B cell (primary cell): ENCODE measurements around the gene UBALD2. TPM values are rescaled to one million over a fixed set of nuclear protein-coding genes. Genes with fewer than 3 reads are reported as not detected.
A peak's percentile ranks its signal among the peaks of the same experiment; 100 is the strongest.

ENCODE experiments used
- ATAC-seq: fragments of 200-7000 bp; cut with Tn5 transposase; one replicate; pipeline ENCODE4 v1.10.0; 2021; ENCODE audit warnings: low read depth, mild to moderate bottlenecking, moderate number of reproducible peaks, moderate library complexity
- CTCF ChIA-PET: fragments of 350-600 bp; sonication (Branson Sonifier 250); formaldehyde crosslinking; loops from one replicate; lab custom pipeline; 2021; ENCODE audit warnings: antibody characterized with exemption, inconsistent platforms; lab: Charles Lee
- POLR2A ChIA-PET: fragments of 350-600 bp; sonication (Branson Sonifier 250); formaldehyde crosslinking; loops from one replicate; lab custom pipeline; 2021; ENCODE audit warnings: antibody characterized with exemption; lab: Charles Lee
- DNase-seq: peaks from one replicate; pipeline ENCODE4 v3.0.0; 2013
- H2AFZ ChIP-seq: 2 replicates; pipeline ENCODE4 v1.6.1; 2012; ENCODE audit warnings: mild to moderate bottlenecking, low read depth, low read length; ENCODE audit not compliant: insufficient read depth, poor library complexity, severe bottlenecking
- H3K27ac ChIP-seq, 2 donors: 1 replicate in 1 of 2; 2 replicates in 1 of 2; pipeline ENCODE4 v1.5.1; 2012 to 2013; ENCODE audit warnings: low read length in 2 of 2, mild to moderate bottlenecking in 2 of 2, moderate library complexity in 1 of 2
- H3K27me3 ChIP-seq, 4 experiments: fragments of 200-600 bp in 1 of 4; sonication (generic) in 1 of 4; replicated peaks in 1 of 4; 1 replicate in 2 of 4; 2 replicates in 2 of 4; pipeline versions ENCODE4 v1.6.1 to v1.7.0; 2013 to 2016; ENCODE audit warnings: low read length in 3 of 4, mild to moderate bottlenecking in 2 of 4, mixed read lengths in 1 of 4, moderate library complexity in 1 of 4; ENCODE audit not compliant: insufficient read depth in 4 of 4, control insufficient read depth in 3 of 4; ENCODE audit errors: control extremely low read depth in 1 of 4
- H3K36me3 ChIP-seq, 2 experiments: replicated peaks in 1 of 2; 1 replicate in 1 of 2; 2 replicates in 1 of 2; pipeline versions ENCODE4 v1.6.1 to v1.7.1; 2013; ENCODE audit warnings: low read length in 1 of 2; ENCODE audit not compliant: insufficient read depth in 2 of 2, control insufficient read depth in 1 of 2; ENCODE audit errors: control extremely low read depth in 1 of 2, extremely low read depth in 1 of 2
- H3K4me1 ChIP-seq, 2 donors: fragments of 200-600 bp in 1 of 2; sonication (generic) in 1 of 2; 1 replicate in 1 of 2; 2 replicates in 1 of 2; pipeline versions ENCODE4 v1.5.1 to v1.6.1; 2013 to 2017; ENCODE audit warnings: low read length in 2 of 2; ENCODE audit not compliant: control insufficient read depth in 2 of 2, insufficient read depth in 2 of 2
- H3K4me2 ChIP-seq: replicated peaks from 2 replicates; pipeline ENCODE3; 2012; ENCODE audit warnings: mild to moderate bottlenecking, low read depth, low read length; ENCODE audit not compliant: poor library complexity, severe bottlenecking
- H3K4me3 ChIP-seq, 5 experiments: fragments of 200-600 bp in 1 of 5; sonication (generic) in 1 of 5; 1 replicate in 3 of 5; 2 replicates in 2 of 5; pipeline versions ENCODE4 v1.5.1 to v1.7.0; 2011 to 2016; ENCODE audit warnings: low read length in 4 of 5, mild to moderate bottlenecking in 4 of 5, low read depth in 2 of 5, control low read depth in 1 of 5, moderate library complexity in 1 of 5; ENCODE audit not compliant: insufficient read depth in 1 of 5; ENCODE audit errors: control extremely low read depth in 1 of 5, extremely low read depth in 1 of 5
- H3K79me2 ChIP-seq: fragments of 200-600 bp; sonication (generic); one replicate; pipeline ENCODE4 v1.6.0; 2016; ENCODE audit warnings: low read length; ENCODE audit not compliant: control insufficient read depth, insufficient read depth
- H3K9ac ChIP-seq: fragments of 200-600 bp; sonication (generic); 2 replicates; pipeline ENCODE4 v1.6.1; 2017; ENCODE audit warnings: mild to moderate bottlenecking, low read length, moderate library complexity
- H3K9me3 ChIP-seq, 3 donors: one replicate each; pipeline versions ENCODE4 v1.6.1 to v1.7.1; 2013; ENCODE audit warnings: low read length in 2 of 3; ENCODE audit not compliant: control insufficient read depth in 2 of 3, insufficient read depth in 1 of 3; ENCODE audit errors: control extremely low read depth in 1 of 3
- H4K20me1 ChIP-seq: 2 replicates; pipeline ENCODE4 v1.6.0; 2012; ENCODE audit warnings: mild to moderate bottlenecking, low read length; ENCODE audit not compliant: insufficient read depth, control insufficient read depth, poor library complexity, severe bottlenecking
- H3K27ac Mint-ChIP-seq: one replicate; pipeline ENCODE4 v1.8.0; 2021; ENCODE audit warnings: mixed read lengths
- H3K27me3 Mint-ChIP-seq: one replicate; pipeline ENCODE4 v1.8.0; 2021; ENCODE audit warnings: mixed read lengths
- H3K4me1 Mint-ChIP-seq: one replicate; pipeline ENCODE4 v1.8.0; 2021; ENCODE audit warnings: mixed read lengths
- H3K4me3 Mint-ChIP-seq: one replicate; pipeline ENCODE4 v1.8.0; 2021; ENCODE audit warnings: mixed read lengths
- H3K9me3 Mint-ChIP-seq: one replicate; pipeline ENCODE4 v1.8.0; 2022; ENCODE audit warnings: mixed read lengths; ENCODE audit not compliant: insufficient read depth
- EZH2 ChIP-seq: IDR thresholded peaks from 2 replicates; pipeline ENCODE4 v1.6.1; 2012; ENCODE audit warnings: borderline replicate concordance, low read depth, mild to moderate bottlenecking, moderate library complexity, low read length; ENCODE audit not compliant: insufficient read depth, poor library complexity, severe bottlenecking
- WGBS: methylation state at CpG from one replicate; pipeline ENCODE4 v1.1.5; 2013; ENCODE audit warnings: missing lambda C conversion rate; ENCODE audit not compliant: insufficient coverage; 5-methylcytosine and 5-hydroxymethylcytosine counted together
- intact Hi-C: fragments of 100-400 bp; cut with micrococcal nuclease; formaldehyde crosslinking; loops from one replicate; pipeline ENCODE4 v1.10.0; 2022
- polyA plus RNA-seq: library from polyadenylated mRNA; depleted of rRNA; stranded (reverse); fragments of >200 nt; gene quantifications from 2 replicates; pipeline ENCODE4 v1.2.3, GENCODE V29; 2012
- total RNA-seq, 2 donors: library from RNA; stranded (reverse); fragments of 120-200 nt in 1 of 2; gene quantifications; 1 replicate in 1 of 2; 2 replicates in 1 of 2; pipeline versions ENCODE4 v1.2.3 to v1.2.4, GENCODE V29; 2013 to 2022
- TF ChIP-seq, protein P1 (sequence below): fragments of 200-600 bp; IDR thresholded peaks from one replicate; pipeline ENCODE4 v1.8.0; 2022; ENCODE audit warnings: antibody characterized with exemption, mild to moderate bottlenecking

The UBALD2 gene
- total and polyA plus RNA-seq, 2 donors (not counting 1 experiment from before 2014, with no cell fraction given): 78.9 to 155 TPM

- Histone ChIP-seq H3K4me3 (peak overlapping the region in 1 of 5 experiments; percentile 2), H3K9me3 (no peaks in the 10 kb centered on the region), H2AFZ (peak overlapping the region; percentile 51), H3K4me2 (peak overlapping the region; percentile 50), H4K20me1 (peaks cover 10% of the 10 kb centered on the region), H3K27ac (peak overlapping the region; percentile 46 to 55), H3K27me3 (no peaks in the 10 kb centered on the region), H3K4me1 (peaks cover 66 to 72% of the 10 kb centered on the region in 2 donors), H3K36me3 (peaks cover 0 to 4% of the 10 kb centered on the region in 2 experiments), H3K79me2 (peaks cover 28% of the 10 kb centered on the region), H3K9ac (no peak overlapping the region)
- ChIA-PET CTCF (interaction anchor here (0.8 to 8.2 kb wide), 10 partner anchors 11 to 142 kb away, joined by 3 to 66 read pairs (median 6); no protein-coding TSS in a partner anchor), POLR2A (interaction anchor here (0.5 to 3.3 kb wide), 6 partner anchors 11 to 706 kb away, joined by 3 to 44 read pairs (median 4); no protein-coding TSS in a partner anchor)
- H3K4me3 Mint-ChIP-seq: peak overlapping the region; percentile 81
- WGBS: 23% methylated on average over 7 of the region's 9 CpGs
- intact Hi-C loops: loop anchor here (2.0 to 10.0 kb wide), 3 partner anchors 14 to 358 kb away; partner anchors contain the start of gene MRPL38
- TF ChIP-seq EZH2: no peak
- TF ChIP-seq, protein P1, sequence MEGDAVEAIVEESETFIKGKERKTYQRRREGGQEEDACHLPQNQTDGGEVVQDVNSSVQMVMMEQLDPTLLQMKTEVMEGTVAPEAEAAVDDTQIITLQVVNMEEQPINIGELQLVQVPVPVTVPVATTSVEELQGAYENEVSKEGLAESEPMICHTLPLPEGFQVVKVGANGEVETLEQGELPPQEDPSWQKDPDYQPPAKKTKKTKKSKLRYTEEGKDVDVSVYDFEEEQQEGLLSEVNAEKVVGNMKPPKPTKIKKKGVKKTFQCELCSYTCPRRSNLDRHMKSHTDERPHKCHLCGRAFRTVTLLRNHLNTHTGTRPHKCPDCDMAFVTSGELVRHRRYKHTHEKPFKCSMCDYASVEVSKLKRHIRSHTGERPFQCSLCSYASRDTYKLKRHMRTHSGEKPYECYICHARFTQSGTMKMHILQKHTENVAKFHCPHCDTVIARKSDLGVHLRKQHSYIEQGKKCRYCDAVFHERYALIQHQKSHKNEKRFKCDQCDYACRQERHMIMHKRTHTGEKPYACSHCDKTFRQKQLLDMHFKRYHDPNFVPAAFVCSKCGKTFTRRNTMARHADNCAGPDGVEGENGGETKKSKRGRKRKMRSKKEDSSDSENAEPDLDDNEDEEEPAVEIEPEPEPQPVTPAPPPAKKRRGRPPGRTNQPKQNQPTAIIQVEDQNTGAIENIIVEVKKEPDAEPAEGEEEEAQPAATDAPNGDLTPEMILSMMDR: no peak
- H3K4me1 Mint-ChIP-seq: peaks cover 64% of the 10 kb centered on the region
- peak; percentile 75 for DNase-seq
- no peak for ATAC-seq
- no peaks in the 10 kb centered on the region for H3K9me3 Mint-ChIP-seq
- no peaks in the 10 kb centered on the region for H3K27me3 Mint-ChIP-seq
- H3K27ac Mint-ChIP-seq: peak overlapping the region; percentile 92
Observed at GRCh38 chr17:76262732-76263344, 2.3 kb upstream of the UBALD2 start.

DNA sequence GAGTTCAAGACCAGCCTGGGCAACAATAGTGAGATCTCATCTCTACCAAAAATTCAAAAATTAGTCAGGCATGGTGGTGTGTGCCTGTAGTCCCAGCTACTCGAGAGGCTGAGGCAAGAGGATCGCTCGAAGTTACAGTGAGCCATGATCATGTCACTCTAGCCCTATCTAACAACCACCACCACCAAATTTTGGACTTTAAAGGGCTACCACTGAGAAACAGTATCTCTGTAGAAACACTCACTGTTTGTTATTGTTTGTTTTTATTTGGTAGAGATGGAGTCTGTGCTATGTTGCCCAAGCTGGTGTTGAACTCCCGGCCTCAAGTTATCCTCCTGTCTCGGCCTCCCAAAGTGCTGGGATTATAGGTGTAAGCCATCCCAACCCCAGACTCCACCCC, 1.3 kb upstream of the UBALD2 start:
- Histone ChIP-seq H3K79me2 (peaks cover 36% of the 10 kb centered on the region), H3K9me3 (no peaks in the 10 kb centered on the region), H3K27me3 (no peaks in the 10 kb centered on the region), H3K27ac (peak overlapping the region in 1 of 2 donors; percentile 57), H3K9ac (no peak overlapping the region), H3K4me2 (peak overlapping the region; percentile 46), H3K4me3 (no peak overlapping the region), H3K4me1 (peaks cover 76 to 82% of the 10 kb centered on the region in 2 donors), H4K20me1 (peaks cover 10% of the 10 kb centered on the region), H2AFZ (no peak overlapping the region), H3K36me3 (peaks cover 0 to 5% of the 10 kb centered on the region in 2 experiments)
- WGBS: 95% methylated on average over 3 of the region's 5 CpGs
- intact Hi-C loops: loop anchor here (1.0 to 10.0 kb wide), 6 partner anchors 8 to 481 kb away; partner anchors contain the start of genes MRPL38 and RNF157
- Mint-ChIP-seq H3K27me3 (no peaks in the 10 kb centered on the region), H3K9me3 (no peaks in the 10 kb centered on the region), H3K4me1 (peaks cover 72% of the 10 kb centered on the region), H3K4me3 (peak overlapping the region; percentile 50), H3K27ac (peak overlapping the region; percentile 92)
- POLR2A ChIA-PET: interaction anchor here (0.5 to 3.3 kb wide), 3 partner anchors 10 to 292 kb away, joined by 3 to 44 read pairs (median 10); no protein-coding TSS in a partner anchor
- TF ChIP-seq, protein P1: no peak
- ATAC-seq (no peak), DNase-seq (no peak)
- CTCF ChIA-PET: interaction anchor here (0.8 to 8.2 kb wide), 13 partner anchors 10 to 250 kb away, joined by 3 to 66 read pairs (median 5); no protein-coding TSS in a partner anchor
